ENCODE data around the gene ACOX3. TPM values are rescaled to one million over a fixed set of nuclear protein-coding genes. Genes with fewer than 3 reads are reported as not detected.

Gene ACOX3
- total and polyA plus RNA-seq, 10 of the 15 experiments (the other 5 are each of a cell fraction or from before 2014, with no cell fraction given): 2.0 to 24.5 (median 14.0) TPM

GRCh38 chr4:8379281-8379680, 61.2 kb downstream of the ACOX3 start:
- H4K20me1 ChIP-seq (ENCODE audit: control insufficient read depth, insufficient read depth): no peaks in the 10 kb centered on the region
- no peaks in the 10 kb centered on the region for H3K9me3 ChIP-seq (replicated peaks; ENCODE audit: control insufficient read depth, insufficient read depth, low read length)
- H3K4me3 ChIP-seq: no peak overlapping the region
- no peak overlapping the region for H3K27ac ChIP-seq (ENCODE audit: control insufficient read depth, insufficient read depth)
- no peak overlapping the region for H3K9ac ChIP-seq (ENCODE audit: control insufficient read depth, insufficient read depth, low read length)
- no peaks in the 10 kb centered on the region for H3K36me3 ChIP-seq (ENCODE audit: control insufficient read depth in 2 of 2, insufficient read depth in 2 of 2, low read length in 1 of 2)
- no TSS peak for BruUV-seq (replicated peaks)
- no peak for ATAC-seq
- RAD21 ChIA-PET (ENCODE audit: unreplicated experiment): no interaction called here
- POLR2A ChIA-PET: no interaction called here
- DNase-seq (ENCODE audit: low read depth, low spot score): no peak
- WGBS (ENCODE audit: insufficient coverage, insufficient replicate concordance, low lambda C conversion rate, missing lambda C conversion rate): 93% methylated on average over 12 of the region's 12 CpGs
- no peak for FAIRE-seq
- intact Hi-C loops (cut with micrococcal nuclease; ENCODE audit: unreplicated experiment) (no loop called here), in situ Hi-C loops (cut with MboI) (no loop called here)
- H3K4me1 ChIP-seq (ENCODE audit: control insufficient read depth, insufficient read depth, low read length): peaks cover 5% of the 10 kb centered on the region; the same call in 1 of the 2 replicates
- H3K4me2 ChIP-seq (ENCODE audit: control insufficient read depth, insufficient read depth): no peak overlapping the region
- no peaks in the 10 kb centered on the region for H3K27me3 ChIP-seq (replicated peaks in 1 of 2; ENCODE audit: control insufficient read depth in 2 of 2, insufficient read depth in 2 of 2, low read length in 1 of 2)
- CTCF ChIA-PET: no interaction called here
- TF ChIP-seq ZBTB33 (IDR thresholded peaks at IDR 0.05): no peak
- no peak for TF ChIP-seq CHD4 (IDR thresholded peaks at IDR 0.05)
- no peak overlapping the region for H2AFZ ChIP-seq (ENCODE audit: control insufficient read depth, low read depth, low read length)
- no peaks in the 10 kb centered on the region for H3K79me2 ChIP-seq (ENCODE audit: control insufficient read depth, insufficient read depth, low read length)
- SMC1A ChIA-PET (ENCODE audit: uncharacterized antibody, unreplicated experiment): no interaction called here

DNA sequence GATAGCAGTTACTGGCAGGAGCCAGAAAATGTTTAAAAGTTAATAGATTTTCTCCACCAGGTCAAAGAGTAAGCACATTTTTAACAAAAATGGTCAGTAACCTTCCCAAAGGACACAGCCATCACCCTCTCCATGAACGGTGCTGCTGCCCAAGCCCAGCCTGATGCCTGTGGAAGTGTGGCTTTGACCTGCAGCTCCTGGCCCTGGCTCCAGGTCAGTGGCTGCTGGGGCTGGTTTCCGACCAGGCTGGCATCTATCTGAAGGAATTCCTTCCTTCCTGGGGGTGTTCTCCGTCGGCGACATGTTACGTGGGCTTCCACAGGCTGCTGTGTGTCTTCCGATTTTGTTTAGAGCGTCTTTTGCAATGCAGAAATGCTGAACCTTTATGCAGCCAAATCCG, 61.7 kb downstream of the ACOX3 start:
- Histone ChIP-seq H3K27ac (ENCODE audit: control insufficient read depth, insufficient read depth) (no peak overlapping the region), H3K4me3 (no peak overlapping the region), H3K4me2 (ENCODE audit: control insufficient read depth, insufficient read depth) (no peak overlapping the region), H3K79me2 (ENCODE audit: control insufficient read depth, insufficient read depth, low read length) (no peaks in the 10 kb centered on the region), H3K36me3 (ENCODE audit: control insufficient read depth in 2 of 2, insufficient read depth in 2 of 2, low read length in 1 of 2) (no peaks in the 10 kb centered on the region), H3K9ac (ENCODE audit: control insufficient read depth, insufficient read depth, low read length) (no peak overlapping the region), H3K4me1 (ENCODE audit: control insufficient read depth, insufficient read depth, low read length) (peaks cover 2% of the 10 kb centered on the region; the same call in 1 of the 2 replicates), H3K27me3 (replicated peaks in 1 of 2; ENCODE audit: control insufficient read depth in 2 of 2, insufficient read depth in 2 of 2, low read length in 1 of 2) (no peaks in the 10 kb centered on the region), H4K20me1 (ENCODE audit: control insufficient read depth, insufficient read depth) (no peaks in the 10 kb centered on the region), H2AFZ (ENCODE audit: control insufficient read depth, low read depth, low read length) (no peak overlapping the region), H3K9me3 (replicated peaks; ENCODE audit: control insufficient read depth, insufficient read depth, low read length) (no peaks in the 10 kb centered on the region)
- SMC1A ChIA-PET (ENCODE audit: uncharacterized antibody, unreplicated experiment): no interaction called here
- no TSS peak for BruUV-seq (replicated peaks)
- intact Hi-C loops (cut with micrococcal nuclease; ENCODE audit: unreplicated experiment): no loop called here
- in situ Hi-C loops (cut with MboI): no loop called here
- POLR2A ChIA-PET: no interaction called here
- FAIRE-seq: no peak
- CTCF ChIA-PET: no interaction called here
- DNase-seq (ENCODE audit: low read depth, low spot score): no peak
- RAD21 ChIA-PET (ENCODE audit: unreplicated experiment): no interaction called here
- no peak for ATAC-seq
- WGBS (ENCODE audit: insufficient coverage, insufficient replicate concordance, low lambda C conversion rate, missing lambda C conversion rate): over 99% methylated on average over 9 of the region's 9 CpGs
- no peak for TF ChIP-seq MEF2A (IDR thresholded peaks at IDR 0.05; ENCODE audit: insufficient read depth, low read depth, low read length)
- no peak for TF ChIP-seq ZNF207 (IDR thresholded peaks at IDR 0.05; ENCODE audit: borderline replicate concordance)
- no peak for TF ChIP-seq SIN3A (IDR thresholded peaks at IDR 0.05; ENCODE audit: low read depth, low read length)
- TF ChIP-seq DPF2 (IDR thresholded peaks at IDR 0.05): no peak
- TF ChIP-seq STAT1 (conservative IDR thresholded peaks at IDR 0.05): no peak
- TF ChIP-seq PML (IDR thresholded peaks at IDR 0.05; ENCODE audit: low read length): no peak
- no peak for TF ChIP-seq RB1 (IDR thresholded peaks at IDR 0.05; ENCODE audit: borderline replicate concordance)
- no peak for TF ChIP-seq SIX5 (IDR thresholded peaks at IDR 0.05; ENCODE audit: low read depth, low read length, severe bottlenecking)
- TF ChIP-seq POLR2AphosphoS5 (IDR thresholded peaks at IDR 0.05; ENCODE audit: low read length): no peak
- TF ChIP-seq SP1 (IDR thresholded peaks at IDR 0.05; ENCODE audit: low read depth, low read length): no peak
- no peak for TF ChIP-seq TCF3 (IDR thresholded peaks at IDR 0.05; ENCODE audit: borderline replicate concordance, insufficient read depth, low read depth, low read length)
- TF ChIP-seq POLR2A (IDR thresholded peaks at IDR 0.05; ENCODE audit: low read depth, low read length): no peak
- TF ChIP-seq MYC (IDR thresholded peaks at IDR 0.05; ENCODE audit: insufficient read depth, insufficient read length, insufficient replicate concordance, low read length, severe bottlenecking): no peak
- TF ChIP-seq, protein P1, sequence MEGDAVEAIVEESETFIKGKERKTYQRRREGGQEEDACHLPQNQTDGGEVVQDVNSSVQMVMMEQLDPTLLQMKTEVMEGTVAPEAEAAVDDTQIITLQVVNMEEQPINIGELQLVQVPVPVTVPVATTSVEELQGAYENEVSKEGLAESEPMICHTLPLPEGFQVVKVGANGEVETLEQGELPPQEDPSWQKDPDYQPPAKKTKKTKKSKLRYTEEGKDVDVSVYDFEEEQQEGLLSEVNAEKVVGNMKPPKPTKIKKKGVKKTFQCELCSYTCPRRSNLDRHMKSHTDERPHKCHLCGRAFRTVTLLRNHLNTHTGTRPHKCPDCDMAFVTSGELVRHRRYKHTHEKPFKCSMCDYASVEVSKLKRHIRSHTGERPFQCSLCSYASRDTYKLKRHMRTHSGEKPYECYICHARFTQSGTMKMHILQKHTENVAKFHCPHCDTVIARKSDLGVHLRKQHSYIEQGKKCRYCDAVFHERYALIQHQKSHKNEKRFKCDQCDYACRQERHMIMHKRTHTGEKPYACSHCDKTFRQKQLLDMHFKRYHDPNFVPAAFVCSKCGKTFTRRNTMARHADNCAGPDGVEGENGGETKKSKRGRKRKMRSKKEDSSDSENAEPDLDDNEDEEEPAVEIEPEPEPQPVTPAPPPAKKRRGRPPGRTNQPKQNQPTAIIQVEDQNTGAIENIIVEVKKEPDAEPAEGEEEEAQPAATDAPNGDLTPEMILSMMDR (IDR thresholded peaks at IDR 0.05 in 2 of 3, conservative IDR thresholded peaks at IDR 0.05 in 1 of 3; ENCODE audit: control insufficient read depth in 2 of 3, extremely low read depth in 1 of 3, insufficient read depth in 1 of 3, low read depth in 3 of 3, low read length in 3 of 3): no peak
